ENCODE measurements around the gene ZNF462.

ZNF462 gene

DNA sequence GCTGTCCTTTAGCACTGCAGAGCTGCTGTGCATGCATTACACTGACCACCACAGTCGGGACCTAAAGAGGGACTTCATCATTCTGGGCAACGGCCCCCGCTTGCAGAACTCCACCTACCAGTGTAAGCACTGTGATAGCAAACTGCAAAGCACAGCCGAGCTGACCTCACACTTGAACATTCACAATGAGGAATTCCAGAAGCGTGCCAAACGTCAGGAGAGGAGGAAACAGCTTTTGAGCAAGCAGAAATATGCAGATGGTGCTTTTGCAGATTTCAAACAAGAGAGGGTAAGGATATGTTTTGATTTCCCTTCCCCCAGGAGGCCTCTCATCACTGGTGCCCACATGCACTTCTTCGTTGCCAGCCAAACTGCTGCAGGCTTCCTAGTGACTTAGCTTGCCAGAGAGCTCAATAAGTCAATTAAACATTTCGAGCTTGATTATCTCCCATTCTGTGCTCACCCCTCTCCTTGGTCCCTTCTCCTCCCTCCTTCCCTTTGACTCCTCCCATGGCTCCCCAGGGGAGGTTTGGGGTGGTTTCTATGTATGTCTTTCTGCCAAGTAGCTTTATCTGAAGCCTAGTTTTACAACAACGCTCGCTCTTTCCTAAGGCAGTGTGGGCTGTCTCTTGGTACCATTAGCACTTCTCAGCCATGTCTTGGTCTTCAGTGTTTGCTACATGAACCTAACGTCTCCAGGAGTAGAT is 66.7 kb downstream of the ZNF462 start:
- TF ChIP-seq, protein P1, sequence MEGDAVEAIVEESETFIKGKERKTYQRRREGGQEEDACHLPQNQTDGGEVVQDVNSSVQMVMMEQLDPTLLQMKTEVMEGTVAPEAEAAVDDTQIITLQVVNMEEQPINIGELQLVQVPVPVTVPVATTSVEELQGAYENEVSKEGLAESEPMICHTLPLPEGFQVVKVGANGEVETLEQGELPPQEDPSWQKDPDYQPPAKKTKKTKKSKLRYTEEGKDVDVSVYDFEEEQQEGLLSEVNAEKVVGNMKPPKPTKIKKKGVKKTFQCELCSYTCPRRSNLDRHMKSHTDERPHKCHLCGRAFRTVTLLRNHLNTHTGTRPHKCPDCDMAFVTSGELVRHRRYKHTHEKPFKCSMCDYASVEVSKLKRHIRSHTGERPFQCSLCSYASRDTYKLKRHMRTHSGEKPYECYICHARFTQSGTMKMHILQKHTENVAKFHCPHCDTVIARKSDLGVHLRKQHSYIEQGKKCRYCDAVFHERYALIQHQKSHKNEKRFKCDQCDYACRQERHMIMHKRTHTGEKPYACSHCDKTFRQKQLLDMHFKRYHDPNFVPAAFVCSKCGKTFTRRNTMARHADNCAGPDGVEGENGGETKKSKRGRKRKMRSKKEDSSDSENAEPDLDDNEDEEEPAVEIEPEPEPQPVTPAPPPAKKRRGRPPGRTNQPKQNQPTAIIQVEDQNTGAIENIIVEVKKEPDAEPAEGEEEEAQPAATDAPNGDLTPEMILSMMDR (IDR thresholded peaks at IDR 0.05; ENCODE audit: insufficient read depth, low read depth, low read length, missing control alignments), result no peak
- DNase-seq (ENCODE audit: low read depth), result no peak
- no peak overlapping the region for H3K4me3 ChIP-seq (ENCODE audit: low read depth, low read length)

GRCh38 chr9:106930477-106930876 is 67.5 kb downstream of the ZNF462 start:
- H3K4me3 ChIP-seq (ENCODE audit: low read depth, low read length), result no peak overlapping the region
- TF ChIP-seq, protein P1 (IDR thresholded peaks at IDR 0.05; ENCODE audit: insufficient read depth, low read depth, low read length, missing control alignments), result no peak
- no peak for DNase-seq (ENCODE audit: low read depth)

GRCh38 chr9:106931466-106931865 is 68.5 kb downstream of the ZNF462 start:
- DNase-seq (ENCODE audit: low read depth), result no peak
- TF ChIP-seq, protein P1 (IDR thresholded peaks at IDR 0.05; ENCODE audit: insufficient read depth, low read depth, low read length, missing control alignments), result no peak

GRCh38 chr9:106932178-106932577 is 69.2 kb downstream of the ZNF462 start:
- DNase-seq (ENCODE audit: low read depth), result no peak
- TF ChIP-seq, protein P1 (IDR thresholded peaks at IDR 0.05; ENCODE audit: insufficient read depth, low read depth, low read length, missing control alignments), result no peak
- no peak overlapping the region for H3K4me3 ChIP-seq (ENCODE audit: low read depth, low read length)

More at GRCh38 chr9:106931466-106931865, 68.5 kb downstream of the ZNF462 start:
- H3K4me3 ChIP-seq (ENCODE audit: low read depth, low read length), result no peak overlapping the region

- TF ChIP-seq, protein P1 (IDR thresholded peaks at IDR 0.05; ENCODE audit: insufficient read depth, low read depth, low read length, missing control alignments), result no peak
- no peak overlapping the region for H3K4me3 ChIP-seq (ENCODE audit: low read depth, low read length)
- DNase-seq (ENCODE audit: low read depth), result no peak
Measured at GRCh38 chr9:106932675-106933074, 69.7 kb downstream of the ZNF462 start.

GRCh38 chr9:106933470-106933869 is 70.5 kb downstream of the ZNF462 start:
- TF ChIP-seq, protein P1 (IDR thresholded peaks at IDR 0.05; ENCODE audit: insufficient read depth, low read depth, low read length, missing control alignments), result no peak
- DNase-seq (ENCODE audit: low read depth), result no peak
- H3K4me3 ChIP-seq (ENCODE audit: low read depth, low read length), result no peak overlapping the region
